C4-2B (cell line): ENCODE data around the gene TTLL8.

ENCODE experiments used
- ZFX ChIP-seq: fragments of 450-650 bp; IDR thresholded peaks from 2 replicates; pipeline ENCODE4 v1.6.1; 2017
- TF ChIP-seq, protein P1 (sequence below): fragments of 450-650 bp; conservative IDR thresholded peaks from 2 replicates; pipeline ENCODE4 v1.5.1; 2017; ENCODE audit warnings: mild to moderate bottlenecking

DNA sequence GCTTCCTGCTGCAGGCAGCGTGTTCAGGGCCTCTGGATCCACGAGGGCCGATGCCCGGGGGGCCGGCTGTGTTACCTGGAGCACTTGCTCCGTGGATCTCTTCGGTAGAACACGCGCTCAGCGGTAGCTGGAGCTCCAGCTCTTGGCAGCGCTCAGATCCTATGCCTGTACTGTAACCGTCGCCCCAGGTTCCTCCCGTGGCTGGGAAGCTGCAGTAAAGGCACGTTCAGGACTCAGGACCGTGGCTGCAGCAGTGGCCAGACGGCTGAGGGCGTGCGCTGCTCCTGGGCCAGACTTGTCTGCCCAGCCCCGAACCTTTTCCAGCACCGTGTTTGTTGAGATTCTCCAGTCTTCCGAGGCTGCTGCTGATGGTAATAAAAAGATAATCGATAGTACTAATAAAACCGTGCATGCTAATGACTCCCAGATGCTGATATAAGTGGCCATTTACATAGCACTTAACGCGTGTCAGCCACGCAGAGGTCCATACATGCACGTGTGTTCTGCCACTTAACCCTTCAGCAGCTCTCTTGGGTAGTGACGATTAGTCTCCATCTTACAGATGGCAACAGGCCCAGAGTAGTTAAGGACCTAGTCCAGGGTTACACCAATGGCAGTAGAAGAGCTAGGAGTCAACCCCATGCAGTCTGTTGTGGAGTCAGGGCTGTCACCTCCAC, 33.1 kb upstream of the TTLL8 start:
- TF ChIP-seq, protein P1, sequence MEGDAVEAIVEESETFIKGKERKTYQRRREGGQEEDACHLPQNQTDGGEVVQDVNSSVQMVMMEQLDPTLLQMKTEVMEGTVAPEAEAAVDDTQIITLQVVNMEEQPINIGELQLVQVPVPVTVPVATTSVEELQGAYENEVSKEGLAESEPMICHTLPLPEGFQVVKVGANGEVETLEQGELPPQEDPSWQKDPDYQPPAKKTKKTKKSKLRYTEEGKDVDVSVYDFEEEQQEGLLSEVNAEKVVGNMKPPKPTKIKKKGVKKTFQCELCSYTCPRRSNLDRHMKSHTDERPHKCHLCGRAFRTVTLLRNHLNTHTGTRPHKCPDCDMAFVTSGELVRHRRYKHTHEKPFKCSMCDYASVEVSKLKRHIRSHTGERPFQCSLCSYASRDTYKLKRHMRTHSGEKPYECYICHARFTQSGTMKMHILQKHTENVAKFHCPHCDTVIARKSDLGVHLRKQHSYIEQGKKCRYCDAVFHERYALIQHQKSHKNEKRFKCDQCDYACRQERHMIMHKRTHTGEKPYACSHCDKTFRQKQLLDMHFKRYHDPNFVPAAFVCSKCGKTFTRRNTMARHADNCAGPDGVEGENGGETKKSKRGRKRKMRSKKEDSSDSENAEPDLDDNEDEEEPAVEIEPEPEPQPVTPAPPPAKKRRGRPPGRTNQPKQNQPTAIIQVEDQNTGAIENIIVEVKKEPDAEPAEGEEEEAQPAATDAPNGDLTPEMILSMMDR: no peak
- no peak for TF ChIP-seq ZFX
